GM23248 (cell line): ENCODE data around the gene ZNF747.

ENCODE experiments used
- EZH2 ChIP-seq: fragments of 200-600 bp; sonication (generic); IDR thresholded peaks from 2 replicates; pipeline ENCODE4 v1.6.1; 2018; ENCODE audit warnings: antibody characterized with exemption, mild to moderate bottlenecking; ENCODE audit not compliant: insufficient read depth, poor library complexity, severe bottlenecking
- EZH2phosphoT487 ChIP-seq: fragments of 200-600 bp; sonication (generic); IDR thresholded peaks from 2 replicates; pipeline ENCODE4 v1.6.1; 2018; ENCODE audit warnings: antibody characterized with exemption, moderate library complexity, mild to moderate bottlenecking, low read depth; ENCODE audit not compliant: insufficient read depth

GRCh38 chr16:30521873-30522641 is 12.6 kb downstream of the ZNF747 start:
- TF ChIP-seq EZH2phosphoT487 (no peak), EZH2 (no peak)
